ENCODE data around the gene CTNND1.

The CTNND1 gene

DNA sequence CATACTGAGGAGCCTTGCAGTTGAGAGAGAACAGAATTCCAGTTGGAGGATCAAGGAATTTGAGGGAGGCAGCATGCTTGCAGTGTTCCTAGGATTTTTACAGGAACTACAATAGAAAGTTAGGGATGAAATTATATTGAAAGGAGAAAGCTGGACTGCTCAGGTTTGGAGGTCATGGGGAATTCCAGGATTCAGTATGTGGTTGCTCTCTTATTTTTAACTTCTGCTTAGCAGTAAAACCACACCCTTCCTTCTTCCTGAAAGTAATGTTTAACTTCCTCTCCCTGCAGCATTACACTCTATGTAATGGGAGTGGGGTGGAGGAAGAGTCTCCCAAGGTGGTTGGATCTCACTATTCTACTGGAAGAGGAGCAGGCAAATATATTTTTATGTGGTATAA is 31.3 kb downstream of the CTNND1 start:
- no peak overlapping the region for H3K9ac ChIP-seq (ENCODE audit: low read depth, low read length)
- peaks cover 21% of the 10 kb centered on the region for H3K4me1 ChIP-seq (ENCODE audit: insufficient read depth, low read length)
- no peak overlapping the region; the same call in 1 of the 2 replicates for H3K27ac ChIP-seq (ENCODE audit: low read depth, low read length)
- H3K9me3 ChIP-seq (ENCODE audit: insufficient read depth, low read depth, low read length) = no peaks in the 10 kb centered on the region
- H3K4me3 ChIP-seq (ENCODE audit: low read length) = no peak overlapping the region
- H3K36me3 ChIP-seq (ENCODE audit: insufficient read depth, low read length) = peaks cover 58% of the 10 kb centered on the region
- H3K27me3 ChIP-seq (ENCODE audit: insufficient read depth, low read length) = no peaks in the 10 kb centered on the region

- 96% methylated on average over 8 of the region's 8 CpGs for WGBS
- Histone ChIP-seq H3K4me1 (ENCODE audit: insufficient read depth, low read length) (peaks cover 15% of the 10 kb centered on the region; the same call in 1 of the 2 replicates), H3K9ac (ENCODE audit: low read depth, low read length) (no peak overlapping the region), H3K9me3 (ENCODE audit: insufficient read depth, low read depth, low read length) (no peaks in the 10 kb centered on the region), H3K27me3 (ENCODE audit: insufficient read depth, low read length) (no peaks in the 10 kb centered on the region), H3K27ac (ENCODE audit: low read depth, low read length) (no peak overlapping the region; the same call in 1 of the 2 replicates), H3K36me3 (ENCODE audit: insufficient read depth, low read length) (peaks cover 64% of the 10 kb centered on the region), H3K4me3 (ENCODE audit: low read length) (no peak overlapping the region)
Measured at GRCh38 chr11:57793351-57794115, 31.9 kb downstream of the CTNND1 start.

DNA sequence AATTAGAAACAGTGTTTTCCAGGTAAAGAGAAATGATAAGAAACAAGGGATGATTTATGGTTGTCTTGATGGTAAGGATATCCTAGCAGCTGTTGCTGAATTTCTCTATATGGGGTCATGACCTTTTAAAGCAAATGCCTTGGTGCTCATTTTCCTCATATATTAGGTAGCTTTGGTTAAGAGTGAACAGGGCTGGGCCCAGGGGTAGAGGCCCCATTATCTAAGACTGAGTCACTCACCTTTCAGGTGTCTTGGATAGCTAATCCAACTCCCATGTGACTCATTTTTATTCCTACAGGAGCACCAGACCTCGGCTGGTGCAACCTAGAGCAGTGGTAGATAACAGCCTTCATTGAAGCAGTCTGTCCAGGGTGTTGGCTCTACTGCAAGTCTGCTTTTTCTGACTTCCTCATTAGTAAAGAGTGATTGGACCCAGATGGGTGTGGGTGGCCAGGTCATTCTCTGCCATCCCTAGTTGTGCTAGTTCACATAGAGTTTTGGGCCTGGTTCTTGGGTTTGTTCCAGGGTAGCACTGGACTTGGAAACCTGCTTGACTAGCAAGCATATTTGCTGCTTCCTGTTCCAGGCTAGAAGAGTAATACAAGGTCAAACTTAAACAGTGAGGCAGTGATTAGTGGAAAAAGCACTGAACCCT is 37.4 kb downstream of the CTNND1 start:
- 78% methylated on average over 1 of the region's 1 CpG for WGBS
- Histone ChIP-seq H3K9ac (ENCODE audit: low read depth, low read length) (no peak overlapping the region), H3K4me1 (ENCODE audit: insufficient read depth, low read length) (peaks cover 6% of the 10 kb centered on the region; the same call in 1 of the 2 replicates), H3K27me3 (ENCODE audit: insufficient read depth, low read length) (no peaks in the 10 kb centered on the region), H3K9me3 (ENCODE audit: insufficient read depth, low read depth, low read length) (no peaks in the 10 kb centered on the region), H3K36me3 (ENCODE audit: insufficient read depth, low read length) (peaks cover 70% of the 10 kb centered on the region), H3K27ac (ENCODE audit: low read depth, low read length) (peak overlapping the region; percentile 50; the same call in 1 of the 2 replicates), H3K4me3 (ENCODE audit: low read length) (no peak overlapping the region)

- H3K4me3 ChIP-seq (ENCODE audit: low read length) = no peak overlapping the region
- H3K27me3 ChIP-seq (ENCODE audit: insufficient read depth, low read length) = no peaks in the 10 kb centered on the region
- WGBS = 81% methylated on average over 3 of the region's 4 CpGs
- H3K9me3 ChIP-seq (ENCODE audit: insufficient read depth, low read depth, low read length) = no peaks in the 10 kb centered on the region
- H3K4me1 ChIP-seq (ENCODE audit: insufficient read depth, low read length) = peaks cover 6% of the 10 kb centered on the region; the same call in 1 of the 2 replicates
- peak overlapping the region; percentile 64; the same call in 1 of the 2 replicates for H3K27ac ChIP-seq (ENCODE audit: low read depth, low read length)
- peaks cover 73% of the 10 kb centered on the region for H3K36me3 ChIP-seq (ENCODE audit: insufficient read depth, low read length)
- no peak overlapping the region for H3K9ac ChIP-seq (ENCODE audit: low read depth, low read length)
Measured at GRCh38 chr11:57800444-57801182, 39.0 kb downstream of the CTNND1 start.

GRCh38 chr11:57801183-57801485 is 39.5 kb downstream of the CTNND1 start:
- H3K9ac ChIP-seq (ENCODE audit: low read depth, low read length) = no peak overlapping the region
- no peaks in the 10 kb centered on the region for H3K9me3 ChIP-seq (ENCODE audit: insufficient read depth, low read depth, low read length)
- H3K4me3 ChIP-seq (ENCODE audit: low read length) = no peak overlapping the region
- no peak overlapping the region for H3K27ac ChIP-seq (ENCODE audit: low read depth, low read length)
- no peaks in the 10 kb centered on the region for H3K27me3 ChIP-seq (ENCODE audit: insufficient read depth, low read length)
- H3K4me1 ChIP-seq (ENCODE audit: insufficient read depth, low read length) = peaks cover 6% of the 10 kb centered on the region; the same call in 1 of the 2 replicates
- H3K36me3 ChIP-seq (ENCODE audit: insufficient read depth, low read length) = peaks cover 73% of the 10 kb centered on the region

- Histone ChIP-seq H3K27me3 (ENCODE audit: insufficient read depth, low read length) (no peaks in the 10 kb centered on the region), H3K9me3 (ENCODE audit: insufficient read depth, low read depth, low read length) (no peaks in the 10 kb centered on the region), H3K4me3 (ENCODE audit: low read length) (no peak overlapping the region), H3K9ac (ENCODE audit: low read depth, low read length) (no peak overlapping the region), H3K4me1 (ENCODE audit: insufficient read depth, low read length) (peaks cover 6% of the 10 kb centered on the region; the same call in 1 of the 2 replicates), H3K27ac (ENCODE audit: low read depth, low read length) (no peak overlapping the region), H3K36me3 (ENCODE audit: insufficient read depth, low read length) (peaks cover 76% of the 10 kb centered on the region)
- WGBS = 99% methylated on average over 2 of the region's 3 CpGs
Measured at GRCh38 chr11:57802411-57802810, 40.8 kb downstream of the CTNND1 start.

GRCh38 chr11:57804466-57804865 is 42.9 kb downstream of the CTNND1 start:
- peaks cover 3% of the 10 kb centered on the region; the same call in 1 of the 2 replicates for H3K4me1 ChIP-seq (ENCODE audit: insufficient read depth, low read length)
- no peak overlapping the region for H3K27ac ChIP-seq (ENCODE audit: low read depth, low read length)
- no peak overlapping the region for H3K9ac ChIP-seq (ENCODE audit: low read depth, low read length)
- no peak overlapping the region for H3K4me3 ChIP-seq (ENCODE audit: low read length)
- WGBS = 93% methylated on average over 3 of the region's 3 CpGs
- peaks cover 85% of the 10 kb centered on the region for H3K36me3 ChIP-seq (ENCODE audit: insufficient read depth, low read length)
- H3K9me3 ChIP-seq (ENCODE audit: insufficient read depth, low read depth, low read length) = no peaks in the 10 kb centered on the region
- H3K27me3 ChIP-seq (ENCODE audit: insufficient read depth, low read length) = no peaks in the 10 kb centered on the region

DNA sequence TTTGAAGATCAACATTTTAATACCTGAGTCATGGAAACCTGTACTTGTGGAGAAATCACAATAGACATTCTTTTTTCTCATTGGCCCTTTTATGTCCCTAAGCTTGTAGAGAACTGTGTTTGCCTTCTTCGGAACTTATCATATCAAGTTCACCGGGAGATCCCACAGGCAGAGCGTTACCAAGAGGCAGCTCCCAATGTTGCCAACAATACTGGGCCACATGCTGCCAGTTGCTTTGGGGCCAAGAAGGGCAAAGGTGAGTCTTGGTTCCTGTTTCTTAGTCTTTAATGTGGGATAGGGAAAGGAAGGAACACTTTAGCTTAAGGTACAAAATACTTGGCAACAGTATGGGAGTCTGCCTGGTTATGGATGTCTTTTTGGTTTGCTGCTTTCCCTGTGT is 44.2 kb downstream of the CTNND1 start:
- Histone ChIP-seq H3K9ac (ENCODE audit: low read depth, low read length) (no peak overlapping the region), H3K9me3 (ENCODE audit: insufficient read depth, low read depth, low read length) (no peaks in the 10 kb centered on the region), H3K4me3 (ENCODE audit: low read length) (no peak overlapping the region), H3K27ac (ENCODE audit: low read depth, low read length) (no peak overlapping the region), H3K36me3 (ENCODE audit: insufficient read depth, low read length) (peaks cover 98% of the 10 kb centered on the region), H3K4me1 (ENCODE audit: insufficient read depth, low read length) (peaks cover 3% of the 10 kb centered on the region; the same call in 1 of the 2 replicates), H3K27me3 (ENCODE audit: insufficient read depth, low read length) (no peaks in the 10 kb centered on the region)
- 96% methylated on average over 3 of the region's 3 CpGs for WGBS

- Histone ChIP-seq H3K9me3 (ENCODE audit: insufficient read depth, low read depth, low read length) (no peaks in the 10 kb centered on the region), H3K4me3 (ENCODE audit: low read length) (no peak overlapping the region), H3K27ac (ENCODE audit: low read depth, low read length) (no peak overlapping the region), H3K4me1 (ENCODE audit: insufficient read depth, low read length) (no peaks in the 10 kb centered on the region), H3K27me3 (ENCODE audit: insufficient read depth, low read length) (no peaks in the 10 kb centered on the region), H3K36me3 (ENCODE audit: insufficient read depth, low read length) (peaks cover 100% of the 10 kb centered on the region), H3K9ac (ENCODE audit: low read depth, low read length) (no peak overlapping the region)
- WGBS = 97% methylated on average over 6 of the region's 6 CpGs
Measured at GRCh38 chr11:57812634-57813033, 51.0 kb downstream of the CTNND1 start.

DNA sequence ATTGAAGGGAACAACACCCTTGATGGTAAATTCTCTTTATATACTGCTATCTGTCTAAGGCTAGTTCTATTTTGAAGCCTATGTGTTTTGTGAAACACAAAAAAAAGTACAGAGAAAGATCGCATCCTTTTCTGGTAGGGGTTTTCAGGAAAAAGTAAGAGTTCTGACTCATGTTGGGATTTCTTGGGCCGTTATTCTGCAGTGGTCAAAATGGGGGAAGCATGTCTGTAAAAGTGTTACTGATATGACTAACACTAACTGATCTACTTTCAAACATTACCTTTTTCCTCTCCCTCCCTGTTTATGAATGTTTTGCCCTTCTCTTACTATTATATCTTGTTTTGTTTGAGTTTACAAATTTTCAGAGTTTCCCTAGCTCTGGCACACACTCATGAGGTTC is 53.9 kb downstream of the CTNND1 start:
- no peaks in the 10 kb centered on the region for H3K9me3 ChIP-seq (ENCODE audit: insufficient read depth, low read depth, low read length)
- H3K36me3 ChIP-seq (ENCODE audit: insufficient read depth, low read length) = peaks cover 83% of the 10 kb centered on the region
- no peak overlapping the region for H3K9ac ChIP-seq (ENCODE audit: low read depth, low read length)
- H3K27me3 ChIP-seq (ENCODE audit: insufficient read depth, low read length) = no peaks in the 10 kb centered on the region
- 86% methylated on average over 2 of the region's 2 CpGs for WGBS
- no peak overlapping the region for H3K4me3 ChIP-seq (ENCODE audit: low read length)
- no peaks in the 10 kb centered on the region for H3K4me1 ChIP-seq (ENCODE audit: insufficient read depth, low read length)
- H3K27ac ChIP-seq (ENCODE audit: low read depth, low read length) = no peak overlapping the region

DNA sequence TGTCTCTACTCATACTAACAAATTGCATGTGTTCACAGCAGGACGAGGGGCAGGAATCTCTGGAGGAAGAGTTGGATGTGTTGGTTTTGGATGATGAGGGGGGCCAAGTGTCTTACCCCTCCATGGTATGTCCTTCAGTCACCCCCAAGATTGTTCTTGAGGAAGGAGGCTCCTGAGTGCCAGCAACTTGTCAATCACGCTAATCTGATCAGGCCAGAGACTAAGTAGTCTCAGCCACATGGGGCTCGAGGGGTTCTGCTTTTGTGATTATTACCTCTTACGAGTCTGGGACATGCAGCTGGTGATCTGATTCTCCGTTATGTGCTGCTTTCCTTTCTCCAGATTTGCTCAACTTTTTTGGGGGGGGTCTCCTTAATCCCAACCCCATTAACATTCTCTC is 54.3 kb downstream of the CTNND1 start:
- 98% methylated on average over 5 of the region's 5 CpGs for WGBS
- no peak overlapping the region for H3K27ac ChIP-seq (ENCODE audit: low read depth, low read length)
- H3K4me3 ChIP-seq (ENCODE audit: low read length) = no peak overlapping the region
- peaks cover 79% of the 10 kb centered on the region for H3K36me3 ChIP-seq (ENCODE audit: insufficient read depth, low read length)
- no peak overlapping the region for H3K9ac ChIP-seq (ENCODE audit: low read depth, low read length)
- H3K4me1 ChIP-seq (ENCODE audit: insufficient read depth, low read length) = no peaks in the 10 kb centered on the region
- no peaks in the 10 kb centered on the region for H3K27me3 ChIP-seq (ENCODE audit: insufficient read depth, low read length)
- H3K9me3 ChIP-seq (ENCODE audit: insufficient read depth, low read depth, low read length) = no peaks in the 10 kb centered on the region
